GM20431 (cell line): ENCODE data around the gene DISC1.
"Not testable (repeated sequence)": the region's sequence is repeated elsewhere in the genome, so short reads cannot be mapped to it uniquely, and the experiment has no call there.

ENCODE experiments used
- in situ Hi-C: fragments of 300-500 bp; cut with MseI, MboI; formaldehyde crosslinking; loops from one replicate; pipeline ENCODE4 v1.15.0; 2020; ENCODE audit warnings: low sequenced_read_pairs; ENCODE audit not compliant: unreplicated experiment

DISC1 gene

GRCh38 chr1:231867607-231868006, 241.0 kb downstream of the DISC1 start:
- in situ Hi-C loops, result no loop called here

- in situ Hi-C loops, result no loop called here
These were observed 242.8 kb downstream of the DISC1 start for GRCh38 chr1:231869364-231869763.

- in situ Hi-C loops, result no loop called here
These were observed 244.9 kb downstream of the DISC1 start for GRCh38 chr1:231871471-231871870.

- in situ Hi-C loops, result no loop called here
These were observed 245.3 kb downstream of the DISC1 start for GRCh38 chr1:231871878-231872277.

GRCh38 chr1:231872461-231872910, 245.9 kb downstream of the DISC1 start:
- in situ Hi-C loops, result no loop called here

GRCh38 chr1:231878737-231879136, 252.1 kb downstream of the DISC1 start:
- in situ Hi-C loops, result no loop called here

GRCh38 chr1:231879296-231879695, 252.7 kb downstream of the DISC1 start:
- in situ Hi-C loops, result no loop called here

- in situ Hi-C loops, result no loop called here
These were observed 255.7 kb downstream of the DISC1 start for GRCh38 chr1:231882333-231882732.

- in situ Hi-C loops, result no loop called here
These were observed 256.2 kb downstream of the DISC1 start for GRCh38 chr1:231882790-231883189.

- in situ Hi-C loops, result no loop called here
These were observed 256.8 kb downstream of the DISC1 start for GRCh38 chr1:231883382-231883781.

GRCh38 chr1:231885209-231885854, 258.7 kb downstream of the DISC1 start:
- in situ Hi-C loops, result no loop called here

- in situ Hi-C loops, result no loop called here
These were observed 260.6 kb downstream of the DISC1 start for GRCh38 chr1:231887166-231887565.

- in situ Hi-C loops, result no loop called here
These were observed 261.3 kb downstream of the DISC1 start for GRCh38 chr1:231887866-231888265.

GRCh38 chr1:231890791-231891190, 264.2 kb downstream of the DISC1 start:
- in situ Hi-C loops, result no loop called here

- in situ Hi-C loops, result no loop called here
These were observed 267.0 kb downstream of the DISC1 start for GRCh38 chr1:231893400-231894102.

- in situ Hi-C loops, result no loop called here
These were observed 270.2 kb downstream of the DISC1 start for GRCh38 chr1:231896806-231897205.

- in situ Hi-C loops, result no loop called here
These were observed 272.5 kb downstream of the DISC1 start for GRCh38 chr1:231899046-231899445.

- in situ Hi-C loops, result no loop called here
These were observed 273.3 kb downstream of the DISC1 start for GRCh38 chr1:231899713-231900435.

- in situ Hi-C loops, result no loop called here
These were observed 277.0 kb downstream of the DISC1 start for GRCh38 chr1:231903586-231904081.

- in situ Hi-C loops, result not testable (repeated sequence)
These were observed 280.7 kb downstream of the DISC1 start for GRCh38 chr1:231907310-231907709.

- in situ Hi-C loops, result no loop called here
These were observed 286.9 kb downstream of the DISC1 start for GRCh38 chr1:231913493-231913892.
